Measurements from ENCODE around the gene UPP1. TPM values are rescaled to one million over a fixed set of nuclear protein-coding genes. Genes with fewer than 3 reads are reported as not detected.

The UPP1 gene
- total and polyA plus RNA-seq, 2 of the 4 experiments (the other 2 are of a cell fraction) = 3.9 to 14.5 TPM

GRCh38 chr7:48077423-48077822 is 11.6 kb upstream of the UPP1 start:
- no peak overlapping the region for H3K23ac ChIP-seq (ENCODE audit: low read depth, low read length)
- H3K4ac ChIP-seq (ENCODE audit: low read depth, low read length) = no peak overlapping the region
- H2BK5ac ChIP-seq (ENCODE audit: low read depth, low read length, poor library complexity, severe bottlenecking) = no peak overlapping the region
- no peak overlapping the region for H2AK5ac ChIP-seq (ENCODE audit: low read depth, low read length)
- H2BK120ac ChIP-seq (ENCODE audit: low read depth, low read length) = no peak overlapping the region
- H3K36me3 ChIP-seq (ENCODE audit: control insufficient read depth, insufficient read depth, low read length) = no peaks in the 10 kb centered on the region
- H4K5ac ChIP-seq (ENCODE audit: low read depth, low read length) = no peak overlapping the region
- H3K4me2 ChIP-seq (ENCODE audit: low read depth, low read length) = no peak overlapping the region
- H2AFZ ChIP-seq (replicated peaks; ENCODE audit: low read length, poor library complexity) = no peak overlapping the region
- no peaks in the 10 kb centered on the region for H3K4me1 ChIP-seq (ENCODE audit: control insufficient read depth, insufficient read depth, low read length)
- dilution Hi-C loops (cut with HindIII; ENCODE audit: low sequenced_read_pairs, unreplicated experiment) (no loop called here), in situ Hi-C loops (cut with MboI; ENCODE audit: low sequenced_read_pairs) (no loop called here), intact Hi-C loops (cut with micrococcal nuclease) (no loop called here)
- H3K56ac ChIP-seq (ENCODE audit: extremely low read depth, insufficient read depth, low read length) = no peak overlapping the region
- no peak overlapping the region for H2BK15ac ChIP-seq (ENCODE audit: low read depth, low read length)
- H2BK20ac ChIP-seq (ENCODE audit: low read depth, low read length) = no peak overlapping the region
- no peak overlapping the region for H4K8ac ChIP-seq (ENCODE audit: low read depth in 2 of 2, low read length in 2 of 2)
- TF ChIP-seq CHD1 (IDR thresholded peaks at IDR 0.05; ENCODE audit: low read depth, low read length) (no peak), SMC3 (IDR thresholded peaks at IDR 0.05; ENCODE audit: low read depth, low read length) (no peak), RFX5 (IDR thresholded peaks at IDR 0.05; ENCODE audit: low read depth, low read length) (no peak), CEBPB (IDR thresholded peaks at IDR 0.05; ENCODE audit: low read depth, low read length) (no peak), ELK1 (IDR thresholded peaks at IDR 0.05; ENCODE audit: borderline replicate concordance, low read depth, low read length) (no peak), RAD21 (IDR thresholded peaks at IDR 0.05; ENCODE audit: low read length) (no peak), NFE2L2 (IDR thresholded peaks at IDR 0.05; ENCODE audit: low read depth, low read length) (no peak), BHLHE40 (IDR thresholded peaks at IDR 0.05; ENCODE audit: low read depth, low read length) (no peak), CTCF (conservative IDR thresholded peaks at IDR 0.05; ENCODE audit: low read depth, low read length) (no peak), POLR2A (IDR thresholded peaks at IDR 0.05; ENCODE audit: low read depth, low read length) (no peak), USF2 (IDR thresholded peaks at IDR 0.05; ENCODE audit: low read depth, low read length) (no peak), FOS (IDR thresholded peaks at IDR 0.05; ENCODE audit: low read depth, low read length) (no peak), MAFK (IDR thresholded peaks at IDR 0.05; ENCODE audit: low read depth, low read length) (no peak), MAZ (IDR thresholded peaks at IDR 0.05; ENCODE audit: borderline replicate concordance, low read depth, low read length) (no peak), RCOR1 (IDR thresholded peaks at IDR 0.05; ENCODE audit: insufficient replicate concordance, low read length) (no peak), MXI1 (IDR thresholded peaks at IDR 0.05; ENCODE audit: borderline replicate concordance, low read depth, low read length) (no peak)
- WGBS, 2 experiments (ENCODE audit: extremely low coverage in 2 of 2, insufficient read length in 1 of 2) = no CpG with 5 or more reads among the region's 1 CpG
- ATAC-seq (ENCODE audit: low read depth) (no peak), DNase-seq (no peak)
- no peak overlapping the region for H3K4me3 ChIP-seq (ENCODE audit: insufficient read depth, low read depth, low read length)
- H3K9ac ChIP-seq (ENCODE audit: low read depth, low read length) = no peak overlapping the region
- no peaks in the 10 kb centered on the region for H3K9me3 ChIP-seq (ENCODE audit: control insufficient read depth, insufficient read depth, low read length)
- H2AK9ac ChIP-seq (replicated peaks; ENCODE audit: low read depth, low read length, poor library complexity) = no peak overlapping the region
- no peak overlapping the region for H4K91ac ChIP-seq (ENCODE audit: insufficient read depth, low read depth, low read length)
- H3K18ac ChIP-seq (ENCODE audit: low read depth, low read length) = no peak overlapping the region
- CTCF ChIA-PET = interaction anchor here (0.5 to 1.1 kb wide), 2 partner anchors 57 to 68 kb away, joined by 3 read pairs; no protein-coding TSS in a partner anchor
- no TSS peak for BruUV-seq (replicated peaks)
- H3K14ac ChIP-seq (replicated peaks; ENCODE audit: low read depth, low read length) = no peak overlapping the region
- H3K9me1 ChIP-seq (ENCODE audit: insufficient read depth, low read length) = no peaks in the 10 kb centered on the region
- no peaks in the 10 kb centered on the region for H3K27me3 ChIP-seq (ENCODE audit: control insufficient read depth, insufficient read depth, low read length)
- no peaks in the 10 kb centered on the region for H3K79me1 ChIP-seq (ENCODE audit: low read depth in 1 of 2, low read length in 2 of 2)
- no peak overlapping the region for H3K27ac ChIP-seq (ENCODE audit: insufficient read depth, low read length)
- H4K20me1 ChIP-seq (ENCODE audit: insufficient read depth, low read length) = no peaks in the 10 kb centered on the region
- POLR2A ChIA-PET (ENCODE audit: unreplicated experiment) = no interaction called here

Data from IMR-90 (cell line).